Left ventricle myocardium superior (tissue), 1 donor: Measurements from ENCODE around the gene SLC1A4. TPM values are rescaled to one million over a fixed set of nuclear protein-coding genes. Genes with fewer than 3 reads are reported as not detected.

Source experiments
- ATAC-seq: fragments of 200-7000 bp; cut with Tn5 transposase; one replicate; pipeline ENCODE4 v1.9.1; 2020; ENCODE audit warnings: mild to moderate bottlenecking, moderate library complexity
- DNase-seq: peaks from one replicate; pipeline ENCODE4 v3.0.0-alpha.2; 2020
- intact Hi-C: fragments of 100-400 bp; cut with micrococcal nuclease; formaldehyde crosslinking; loops from one replicate; pipeline ENCODE4 v1.11.0; 2022
- total RNA-seq: library from RNA; stranded (reverse); fragmentation: NEBNext Ultra II Directional; extraction: Animal tissue kit (Norgen Biotek cat#: 25700); gene quantifications from one replicate; pipeline ENCODE4 v1.2.1, GENCODE V29; 2021
- donor health status: DM: no; HTN: yes; CAD: no; lungs with severe emphysema.

The SLC1A4 gene
- total RNA-seq, 1 donor from 2014 or later, result 6.2 TPM

DNA sequence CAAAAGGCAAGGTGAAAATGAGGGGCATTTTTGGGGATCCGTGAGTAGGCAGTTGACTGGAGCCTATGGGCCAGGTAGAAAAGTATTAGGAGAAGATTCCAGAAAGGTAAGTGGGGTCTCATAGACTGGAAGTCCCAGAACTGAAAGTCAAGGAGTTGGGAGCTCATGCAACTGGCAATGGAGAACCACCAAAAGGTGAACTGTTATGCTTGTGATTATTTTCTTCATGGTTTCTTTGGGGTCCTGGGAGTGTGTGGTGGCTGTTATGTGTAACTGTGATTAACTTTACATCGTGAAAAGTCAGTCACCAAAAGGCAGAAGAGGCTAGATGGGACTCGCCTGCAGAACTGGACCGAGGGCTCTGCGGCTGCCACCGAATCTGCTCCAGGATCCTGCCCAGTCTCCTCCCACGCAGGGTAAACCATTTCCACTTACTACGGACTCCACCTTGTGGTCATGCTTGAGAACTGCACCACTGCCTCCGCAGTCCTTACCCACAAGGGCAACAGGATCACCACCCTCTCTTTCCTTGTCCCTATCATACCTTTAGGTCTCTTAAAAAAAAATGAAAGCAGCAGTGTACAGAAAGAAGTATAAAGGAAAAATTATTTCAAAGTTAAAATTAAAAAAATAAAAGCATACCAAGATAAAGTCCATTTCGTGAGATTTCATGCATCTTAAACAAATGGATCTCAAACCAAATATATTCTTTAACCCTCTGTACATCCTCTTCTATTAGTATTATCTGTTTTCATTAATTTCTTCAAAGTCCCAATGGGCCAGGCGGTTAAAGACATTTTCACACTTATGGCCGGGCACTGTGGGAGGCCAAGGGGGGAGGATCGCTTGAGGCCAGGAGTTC is 51.4 kb downstream of the SLC1A4 start:
- peak; percentile 98 for ATAC-seq
- intact Hi-C loops, result no loop called here
- peak; percentile 85 for DNase-seq

- DNase-seq, result no peak
- no peak for ATAC-seq
- intact Hi-C loops, result no loop called here
Observed at GRCh38 chr2:65043001-65043400, 53.8 kb downstream of the SLC1A4 start.

GRCh38 chr2:65044097-65044735 is 55.0 kb downstream of the SLC1A4 start:
- intact Hi-C loops, result loop anchor here (2.0 kb wide), 1 partner anchor 125 kb away; no protein-coding TSS in a partner anchor
- DNase-seq (no peak), ATAC-seq (no peak)

- ATAC-seq, result no peak
- intact Hi-C loops, result loop anchor here (2.0 kb wide), 1 partner anchor 127 kb away; no protein-coding TSS in a partner anchor
- DNase-seq, result no peak
Observed at GRCh38 chr2:65045651-65046050, 56.5 kb downstream of the SLC1A4 start.

- intact Hi-C loops, result no loop called here
- DNase-seq, result no peak
- peak; percentile 95 for ATAC-seq
Observed at GRCh38 chr2:65046633-65047407, 57.6 kb downstream of the SLC1A4 start.

DNA sequence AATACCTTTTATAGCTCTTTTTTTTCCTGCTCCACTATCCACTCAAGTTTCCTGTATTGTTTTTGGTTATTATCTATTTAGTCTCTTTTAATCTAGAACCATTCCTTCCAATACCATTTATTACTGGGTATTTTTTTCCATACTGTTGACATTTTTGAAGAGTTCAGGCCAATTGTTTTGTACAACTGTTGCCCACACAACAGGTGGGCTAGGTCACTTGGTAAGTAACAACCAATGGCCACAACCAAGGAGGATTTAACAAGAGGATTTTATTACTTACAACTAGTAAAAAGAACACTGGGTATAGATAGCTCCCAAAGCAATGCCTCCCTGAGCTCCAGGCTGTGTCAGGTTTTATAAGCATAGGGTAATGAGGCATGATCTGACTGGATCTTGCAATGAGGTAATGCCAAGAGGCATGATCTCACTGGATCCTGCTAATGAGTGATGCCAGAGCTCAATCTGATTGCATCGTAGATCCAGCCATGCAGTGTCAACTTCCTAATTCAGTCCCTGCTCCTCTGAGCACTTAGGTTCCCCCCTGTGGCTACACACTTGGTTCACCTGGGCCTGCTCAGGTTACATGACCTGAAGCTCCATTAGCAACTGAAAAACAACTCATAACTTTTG is 59.9 kb downstream of the SLC1A4 start:
- intact Hi-C loops, result no loop called here
- DNase-seq (no peak), ATAC-seq (no peak)

DNA sequence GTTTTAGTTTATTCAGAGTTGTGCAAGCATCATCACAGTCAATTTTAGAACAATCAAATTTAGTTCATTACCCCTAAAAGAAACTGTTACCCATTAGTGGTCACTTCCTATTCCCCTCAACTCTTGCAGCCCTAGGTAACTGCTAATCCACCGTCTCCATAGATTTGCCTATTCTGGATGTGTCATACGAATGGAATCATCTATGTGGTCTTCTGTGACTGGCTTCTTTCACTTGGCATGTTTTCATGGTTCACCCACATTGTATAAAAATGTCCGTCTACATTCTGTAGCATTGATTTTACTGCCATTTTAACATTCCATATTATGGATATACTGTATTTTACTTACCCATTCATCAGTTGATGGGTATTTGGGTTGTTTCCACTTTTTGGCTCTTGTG is 61.7 kb downstream of the SLC1A4 start:
- DNase-seq (no peak), ATAC-seq (no peak)
- intact Hi-C loops, result no loop called here

DNA sequence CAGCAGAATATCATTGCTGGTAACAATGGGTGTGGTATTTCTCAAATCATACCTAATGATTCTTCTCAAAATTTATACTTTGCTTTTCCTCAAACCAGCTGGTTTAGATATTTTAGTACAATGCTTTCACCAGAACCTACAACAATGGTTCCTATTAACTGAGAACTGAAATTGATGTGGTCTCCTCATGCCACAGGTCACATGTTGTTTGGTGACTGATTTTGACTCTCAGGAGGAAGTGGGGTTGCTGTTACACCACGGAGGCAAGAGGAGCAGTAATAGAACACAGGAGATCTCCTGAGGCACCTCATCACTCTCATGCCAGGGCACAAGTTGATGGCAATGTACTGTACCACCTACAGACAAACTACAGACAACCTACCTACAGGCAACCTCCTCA is 64.0 kb downstream of the SLC1A4 start:
- intact Hi-C loops, result no loop called here
- ATAC-seq (no peak), DNase-seq (no peak)

GRCh38 chr2:65054749-65055421 is 65.7 kb downstream of the SLC1A4 start:
- ATAC-seq (no peak), DNase-seq (no peak)
- intact Hi-C loops, result no loop called here

GRCh38 chr2:65055422-65056214 is 66.4 kb downstream of the SLC1A4 start:
- intact Hi-C loops, result no loop called here
- ATAC-seq (peak; percentile 24), DNase-seq (no peak)

DNA sequence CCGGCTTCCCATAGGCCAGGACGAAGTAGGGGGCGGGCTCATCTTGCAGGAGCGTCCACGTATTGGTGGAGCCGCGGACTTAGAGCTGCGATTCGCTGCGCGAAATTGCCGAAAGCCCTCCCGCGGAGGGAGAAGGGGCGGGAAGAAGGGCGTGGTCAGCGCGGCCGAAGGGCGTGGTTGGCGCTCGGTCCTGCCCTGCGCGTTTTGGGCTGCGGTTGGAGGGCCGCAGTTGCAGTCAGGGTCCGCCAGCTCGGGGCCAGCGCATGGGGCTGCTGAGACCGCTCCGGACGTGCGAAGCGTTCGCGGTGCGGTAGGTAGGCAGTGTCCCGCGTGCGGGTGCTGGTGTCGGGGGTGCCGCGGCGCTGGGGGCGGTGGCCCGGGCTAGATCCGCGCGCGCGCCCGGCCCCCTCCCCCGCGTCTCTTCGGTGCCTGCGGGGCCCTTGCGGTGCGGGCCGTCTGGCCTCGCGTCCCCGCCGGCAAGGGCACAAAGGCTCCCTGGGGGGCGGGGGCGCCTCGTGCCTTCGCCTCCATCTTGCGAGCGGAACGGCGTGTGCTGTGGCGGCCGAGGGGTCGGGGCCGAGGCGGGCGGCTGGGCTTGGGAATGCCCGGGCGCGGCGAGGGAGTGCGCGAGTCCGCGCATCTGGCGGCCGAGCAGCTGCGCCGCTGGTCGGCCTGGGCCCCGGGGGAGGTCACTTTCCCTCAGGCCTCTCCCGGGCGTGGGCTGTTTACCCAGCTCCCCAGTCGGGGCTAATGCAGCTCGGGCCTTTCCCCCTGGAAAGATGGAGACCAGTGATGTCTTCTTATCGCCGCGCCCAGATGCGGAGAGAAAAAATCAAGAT is 67.2 kb downstream of the SLC1A4 start, which contains the start of gene CEP68:
CEP68 (plus strand) TSS at position 202 of the 839 bp plus-strand sequence. CDS start 13,029 bp downstream, outside the sequence.
- DNase-seq (peak; percentile 97), ATAC-seq (peak; percentile 96)
- intact Hi-C loops, result no loop called here

DNA sequence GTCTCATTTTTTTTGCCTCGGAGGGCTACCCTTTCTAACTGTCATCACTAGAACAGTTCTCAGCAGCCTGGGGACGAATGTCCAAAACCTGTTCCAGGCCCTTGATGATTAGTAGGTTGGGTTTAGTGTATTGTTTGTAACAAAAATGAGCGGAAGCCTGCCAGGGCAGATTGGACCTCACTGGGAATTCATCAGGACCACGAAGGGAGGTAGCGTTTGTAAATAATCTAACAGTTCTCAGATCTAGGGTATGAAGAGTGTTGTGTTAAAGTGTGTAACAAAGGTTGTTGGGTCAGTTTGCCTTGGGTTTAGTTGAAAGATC is 67.8 kb downstream of the SLC1A4 start:
- intact Hi-C loops, result no loop called here
- ATAC-seq (no peak), DNase-seq (no peak)

DNA sequence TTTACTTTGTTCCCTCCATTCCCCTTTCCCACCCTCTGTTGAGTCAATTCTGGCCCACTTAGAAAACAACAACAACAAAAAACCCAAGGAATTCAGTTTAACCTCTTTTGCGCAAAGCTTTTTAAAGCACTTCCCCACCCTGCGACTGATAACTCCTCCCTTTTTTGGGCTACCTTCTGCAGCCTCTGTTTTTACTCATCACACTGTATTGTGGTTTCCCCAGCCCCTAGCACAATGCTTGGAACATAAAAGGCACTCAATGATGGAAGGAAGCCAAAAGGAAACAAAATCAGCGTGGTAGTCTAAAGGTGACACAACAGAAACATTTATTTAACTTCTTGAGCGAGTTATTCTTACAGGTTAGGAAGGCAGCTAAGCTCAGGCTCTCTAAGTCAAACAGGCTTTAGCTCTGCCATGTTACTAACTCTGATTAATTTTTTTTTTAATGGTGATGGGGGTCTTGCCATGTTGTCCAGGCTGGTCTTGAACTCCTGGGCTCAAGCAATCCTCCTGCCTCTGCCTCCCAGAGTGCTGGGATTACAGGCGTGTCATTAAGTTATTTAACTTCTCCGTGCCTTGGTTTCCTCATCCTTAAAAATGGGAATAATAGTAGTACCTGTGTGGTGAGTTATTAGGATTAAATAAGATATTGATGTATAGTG is 68.3 kb downstream of the SLC1A4 start:
- DNase-seq (no peak), ATAC-seq (no peak)
- intact Hi-C loops, result no loop called here

GRCh38 chr2:65059071-65059470 is 69.9 kb downstream of the SLC1A4 start:
- intact Hi-C loops, result no loop called here
- ATAC-seq (no peak), DNase-seq (no peak)

DNA sequence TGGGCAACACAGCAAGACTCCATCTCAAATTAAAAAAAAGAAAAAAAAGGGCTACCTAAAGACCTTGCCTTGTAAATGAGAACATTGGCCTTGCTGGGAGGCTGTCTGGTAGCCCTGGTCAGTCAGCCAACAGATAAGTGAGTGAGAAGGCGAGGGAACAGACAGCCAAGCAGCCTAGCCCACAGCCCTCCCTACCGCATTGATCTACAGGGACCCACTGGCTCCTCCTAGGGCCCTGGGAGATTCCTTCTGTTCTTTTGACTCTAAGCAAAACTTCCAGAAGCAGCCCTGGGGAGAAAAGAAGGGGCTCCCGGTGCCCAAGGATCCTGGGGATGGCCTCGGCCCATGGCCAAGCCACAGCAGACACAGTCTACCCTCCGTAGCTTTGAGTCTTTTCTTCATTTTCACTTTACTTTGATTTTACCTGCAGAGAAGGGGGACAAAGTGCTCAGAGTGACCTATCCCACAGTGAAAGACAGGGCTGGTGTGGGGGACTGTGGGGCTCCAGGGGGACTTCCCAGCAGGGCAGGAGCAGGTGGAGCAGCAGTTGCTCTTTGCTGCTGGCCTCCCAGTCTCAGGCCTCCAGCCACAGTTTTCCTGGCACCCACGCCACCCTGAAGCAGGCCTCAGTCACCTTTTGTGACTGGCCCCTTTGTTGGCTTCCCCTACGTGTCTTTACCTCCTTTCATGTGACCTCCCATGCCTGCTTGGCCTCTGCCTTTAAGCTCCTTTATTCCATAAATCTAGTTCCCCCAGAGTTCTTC is 72.1 kb downstream of the SLC1A4 start:
- intact Hi-C loops, result loop anchor here (10.0 kb wide), 1 partner anchor 103 kb away; no protein-coding TSS in a partner anchor
- ATAC-seq, result no peak
- no peak for DNase-seq

- intact Hi-C loops, result loop anchor here (10.0 kb wide), 1 partner anchor 103 kb away; no protein-coding TSS in a partner anchor
- no peak for ATAC-seq
- no peak for DNase-seq
Observed at GRCh38 chr2:65061910-65062339, 72.7 kb downstream of the SLC1A4 start.
